HUES64 (cell line): ENCODE results near the gene KRT84.

Experiments used
- H3K27ac ChIP-seq: 2 replicates; pipeline ENCODE4 v1.7.0; 2013; ENCODE audit warnings: low read depth, low read length, inconsistent platforms
- H3K27me3 ChIP-seq: 2 replicates; pipeline ENCODE4 v1.6.1; 2013; ENCODE audit warnings: mild to moderate bottlenecking, low read length; ENCODE audit not compliant: insufficient read depth
- H3K36me3 ChIP-seq: 2 replicates; pipeline ENCODE4 v1.6.1; 2013; ENCODE audit warnings: mild to moderate bottlenecking, low read length; ENCODE audit not compliant: insufficient read depth
- H3K4me1 ChIP-seq: 2 replicates; pipeline ENCODE4 v1.6.1; 2013; ENCODE audit warnings: mild to moderate bottlenecking, low read length, moderate library complexity; ENCODE audit not compliant: insufficient read depth
- H3K4me3 ChIP-seq: 2 replicates; pipeline ENCODE4 v1.5.1; 2013; ENCODE audit warnings: mild to moderate bottlenecking, low read length, moderate library complexity
- H3K9ac ChIP-seq: 2 replicates; pipeline ENCODE4 v1.6.1; 2013; ENCODE audit warnings: mild to moderate bottlenecking, low read depth, low read length
- H3K9me3 ChIP-seq: 2 replicates; pipeline ENCODE4 v1.6.1; 2013; ENCODE audit warnings: low read depth, low read length; ENCODE audit not compliant: insufficient read depth
- WGBS: fragments of 150-250, 120-280 bp; methylation state at CpG from one replicate; pipeline ENCODE4 v1.1.7; 2013; ENCODE audit warnings: missing lambda C conversion rate; 5-methylcytosine and 5-hydroxymethylcytosine counted together

KRT84 gene

GRCh38 chr12:52359621-52360061 is 25.8 kb downstream of the KRT84 start:
- H3K9me3 ChIP-seq: no peaks in the 10 kb centered on the region
- H3K9ac ChIP-seq: no peak overlapping the region
- H3K27me3 ChIP-seq: no peaks in the 10 kb centered on the region
- no peaks in the 10 kb centered on the region for H3K4me1 ChIP-seq
- no peak overlapping the region for H3K27ac ChIP-seq
- H3K4me3 ChIP-seq: no peak overlapping the region
- no peaks in the 10 kb centered on the region for H3K36me3 ChIP-seq
- WGBS: 93% methylated on average over 5 of the region's 5 CpGs

GRCh38 chr12:52358575-52359350 is 26.7 kb downstream of the KRT84 start:
- H3K36me3 ChIP-seq: no peaks in the 10 kb centered on the region
- H3K9me3 ChIP-seq: no peaks in the 10 kb centered on the region
- WGBS: 89% methylated on average over 5 of the region's 5 CpGs
- H3K27me3 ChIP-seq: no peaks in the 10 kb centered on the region
- no peaks in the 10 kb centered on the region for H3K4me1 ChIP-seq
- H3K4me3 ChIP-seq: no peak overlapping the region
- H3K9ac ChIP-seq: no peak overlapping the region
- no peak overlapping the region for H3K27ac ChIP-seq

- no peak overlapping the region for H3K27ac ChIP-seq
- no peaks in the 10 kb centered on the region for H3K4me1 ChIP-seq
- WGBS: 94% methylated on average over 20 of the region's 20 CpGs
- H3K36me3 ChIP-seq: no peaks in the 10 kb centered on the region
- H3K4me3 ChIP-seq: no peak overlapping the region
- H3K9ac ChIP-seq: no peak overlapping the region
- no peaks in the 10 kb centered on the region for H3K27me3 ChIP-seq
- no peaks in the 10 kb centered on the region for H3K9me3 ChIP-seq
These were observed 28.5 kb downstream of the KRT84 start for GRCh38 chr12:52356762-52357580.

GRCh38 chr12:52356031-52356761 is 29.3 kb downstream of the KRT84 start:
- H3K9ac ChIP-seq: no peak overlapping the region
- no peaks in the 10 kb centered on the region for H3K9me3 ChIP-seq
- WGBS: 96% methylated on average over 56 of the region's 56 CpGs
- H3K27me3 ChIP-seq: no peaks in the 10 kb centered on the region
- H3K27ac ChIP-seq: no peak overlapping the region
- no peak overlapping the region for H3K4me3 ChIP-seq
- no peaks in the 10 kb centered on the region for H3K36me3 ChIP-seq
- H3K4me1 ChIP-seq: no peaks in the 10 kb centered on the region

- Histone ChIP-seq H3K9me3 (no peaks in the 10 kb centered on the region), H3K27me3 (no peaks in the 10 kb centered on the region; the same call in 1 of the 2 replicates), H3K4me3 (no peak overlapping the region), H3K4me1 (no peaks in the 10 kb centered on the region), H3K27ac (no peak overlapping the region), H3K9ac (no peak overlapping the region), H3K36me3 (no peaks in the 10 kb centered on the region)
- 97% methylated on average over 8 of the region's 8 CpGs for WGBS
These were observed 30.3 kb downstream of the KRT84 start for GRCh38 chr12:52355176-52355575.

- no peak overlapping the region for H3K4me3 ChIP-seq
- H3K27me3 ChIP-seq: no peaks in the 10 kb centered on the region; the same call in 1 of the 2 replicates
- H3K9me3 ChIP-seq: no peaks in the 10 kb centered on the region
- H3K4me1 ChIP-seq: no peaks in the 10 kb centered on the region
- H3K27ac ChIP-seq: no peak overlapping the region
- no peaks in the 10 kb centered on the region for H3K36me3 ChIP-seq
- no peak overlapping the region for H3K9ac ChIP-seq
- 64% methylated on average over 5 of the region's 5 CpGs for WGBS
These were observed 31.3 kb downstream of the KRT84 start for GRCh38 chr12:52354200-52354599.

GRCh38 chr12:52353766-52354165 is 31.7 kb downstream of the KRT84 start:
- WGBS: 92% methylated on average over 3 of the region's 3 CpGs
- no peaks in the 10 kb centered on the region; the same call in 1 of the 2 replicates for H3K27me3 ChIP-seq

GRCh38 chr12:52352951-52353350 is 32.5 kb downstream of the KRT84 start:
- Histone ChIP-seq H3K36me3 (no peaks in the 10 kb centered on the region), H3K4me1 (no peaks in the 10 kb centered on the region), H3K9ac (no peak overlapping the region), H3K4me3 (no peak overlapping the region), H3K27ac (no peak overlapping the region), H3K27me3 (no peaks in the 10 kb centered on the region; the same call in 1 of the 2 replicates), H3K9me3 (no peaks in the 10 kb centered on the region)
- WGBS: 100% methylated on average over 1 of the region's 2 CpGs

More at GRCh38 chr12:52353766-52354165, 31.7 kb downstream of the KRT84 start:
- H3K9me3 ChIP-seq: no peaks in the 10 kb centered on the region
- H3K4me1 ChIP-seq: no peaks in the 10 kb centered on the region
- no peaks in the 10 kb centered on the region for H3K36me3 ChIP-seq
- H3K9ac ChIP-seq: no peak overlapping the region
- H3K4me3 ChIP-seq: no peak overlapping the region
- no peak overlapping the region for H3K27ac ChIP-seq

- Histone ChIP-seq H3K4me3 (no peak overlapping the region), H3K4me1 (no peaks in the 10 kb centered on the region), H3K36me3 (no peaks in the 10 kb centered on the region), H3K9me3 (no peaks in the 10 kb centered on the region), H3K9ac (no peak overlapping the region), H3K27ac (no peak overlapping the region), H3K27me3 (no peaks in the 10 kb centered on the region; the same call in 1 of the 2 replicates)
- 89% methylated on average over 9 of the region's 9 CpGs for WGBS
These were observed 34.0 kb downstream of the KRT84 start for GRCh38 chr12:52351196-52352059.

- WGBS: 96% methylated on average over 5 of the region's 5 CpGs
These were observed 34.7 kb downstream of the KRT84 start for GRCh38 chr12:52350786-52351185.

More at GRCh38 chr12:52350786-52351185, 34.7 kb downstream of the KRT84 start:
- no peaks in the 10 kb centered on the region for H3K4me1 ChIP-seq
- no peaks in the 10 kb centered on the region for H3K9me3 ChIP-seq
- H3K27ac ChIP-seq: no peak overlapping the region
- no peaks in the 10 kb centered on the region; the same call in 1 of the 2 replicates for H3K27me3 ChIP-seq
- H3K4me3 ChIP-seq: no peak overlapping the region
- H3K36me3 ChIP-seq: no peaks in the 10 kb centered on the region
- H3K9ac ChIP-seq: no peak overlapping the region
